Psoas muscle (tissue), 8 donors: ENCODE results near the gene VPS37B. TPM values are rescaled to one million over a fixed set of nuclear protein-coding genes. Genes with fewer than 3 reads are reported as not detected.
A peak's percentile ranks its signal among the peaks of the same experiment; 100 is the strongest.

Experiments
- ATAC-seq, 4 donors: fragments of 200-7000 bp; cut with Tn5 transposase; one replicate each; pipeline ENCODE4 v1.9.1; 2020; ENCODE audit warnings: moderate library complexity in 3 of 4, mild to moderate bottlenecking in 2 of 4
- DNase-seq, 2 donors: peaks; one replicate each; pipeline ENCODE4 v3.0.0-alpha.2; 2020
- H3K27ac ChIP-seq: fragments of 200-600 bp; one replicate; pipeline ENCODE4 v1.8.0; 2022
- H3K27me3 ChIP-seq, 3 donors: fragments of 200-600 bp in 1 of 3; one replicate each; pipeline versions ENCODE4 v1.6.1 to v1.8.0; 2013 to 2022; ENCODE audit warnings: low read length in 2 of 3, mild to moderate bottlenecking in 2 of 3, moderate library complexity in 1 of 3; ENCODE audit not compliant: insufficient read depth in 3 of 3
- H3K36me3 ChIP-seq, 2 donors: fragments of 200-600 bp in 1 of 2; one replicate each; pipeline versions ENCODE4 v1.6.1 to v1.8.0; 2013 to 2022; ENCODE audit warnings: low read depth in 1 of 2, mild to moderate bottlenecking in 1 of 2, moderate library complexity in 1 of 2; ENCODE audit not compliant: insufficient read depth in 1 of 2
- H3K4me1 ChIP-seq: fragments of 200-600 bp; one replicate; pipeline ENCODE4 v1.8.0; 2022
- H3K4me3 ChIP-seq: fragments of 200-600 bp; one replicate; pipeline ENCODE4 v1.8.0; 2022; ENCODE audit warnings: mild to moderate bottlenecking
- H3K9me3 ChIP-seq: fragments of 200-600 bp; one replicate; pipeline ENCODE4 v1.8.0; 2022
- WGBS, 3 donors: extraction: QIAGEN DNeasy Blood & Tissue Kit; methylation state at CpG; one replicate each; pipeline versions ENCODE4 v1.1.6 to v1.1.7; 2013; 5-methylcytosine and 5-hydroxymethylcytosine counted together
- intact Hi-C, 2 donors: fragments of 100-400 bp; cut with DNase I; formaldehyde crosslinking; loops; one replicate each; pipeline versions ENCODE4 v1.11.0 to v1.14.2; 2022
- polyA plus RNA-seq, 3 donors: library from polyadenylated mRNA; stranded (reverse); fragments of 200-250 nt; gene quantifications; one replicate each; pipeline ENCODE4 v1.2.3, GENCODE V29; 2013
- total RNA-seq, 4 donors: library from RNA; stranded (reverse); fragmentation: NEBNext Ultra II Directional in 2 of 4; extraction: Animal tissue kit (Norgen Biotek cat#: 25700) in 2 of 4; gene quantifications; one replicate each; pipeline versions ENCODE4 v1.2.1 to v1.2.4, GENCODE V29; 2021 to 2023
- TF ChIP-seq, protein P1 (sequence below): fragments of 200-600 bp; IDR thresholded peaks from one replicate; pipeline ENCODE4 v1.8.0; 2022; ENCODE audit warnings: antibody characterized with exemption
- donor health status: healthy with polysubstance abuse.
- donor health status: DM: no; HTN: no; CAD: no; lungs with moderate emphysema.
- donor health status: Bipolar disorder and iron deficiency.
- donor health status: healthy.
- donor health status: DM: yes; HTN: yes; CAD: no.
- donor health status: DM: no; HTN: no; CAD: no.
- donor health status: DM: no; HTN: no; CAD: no.
- donor health status: DM: yes; HTN: yes; CAD: no.

VPS37B gene
- total and polyA plus RNA-seq, 7 donors, result 3.2 to 11.1 (median 8.9) TPM

DNA sequence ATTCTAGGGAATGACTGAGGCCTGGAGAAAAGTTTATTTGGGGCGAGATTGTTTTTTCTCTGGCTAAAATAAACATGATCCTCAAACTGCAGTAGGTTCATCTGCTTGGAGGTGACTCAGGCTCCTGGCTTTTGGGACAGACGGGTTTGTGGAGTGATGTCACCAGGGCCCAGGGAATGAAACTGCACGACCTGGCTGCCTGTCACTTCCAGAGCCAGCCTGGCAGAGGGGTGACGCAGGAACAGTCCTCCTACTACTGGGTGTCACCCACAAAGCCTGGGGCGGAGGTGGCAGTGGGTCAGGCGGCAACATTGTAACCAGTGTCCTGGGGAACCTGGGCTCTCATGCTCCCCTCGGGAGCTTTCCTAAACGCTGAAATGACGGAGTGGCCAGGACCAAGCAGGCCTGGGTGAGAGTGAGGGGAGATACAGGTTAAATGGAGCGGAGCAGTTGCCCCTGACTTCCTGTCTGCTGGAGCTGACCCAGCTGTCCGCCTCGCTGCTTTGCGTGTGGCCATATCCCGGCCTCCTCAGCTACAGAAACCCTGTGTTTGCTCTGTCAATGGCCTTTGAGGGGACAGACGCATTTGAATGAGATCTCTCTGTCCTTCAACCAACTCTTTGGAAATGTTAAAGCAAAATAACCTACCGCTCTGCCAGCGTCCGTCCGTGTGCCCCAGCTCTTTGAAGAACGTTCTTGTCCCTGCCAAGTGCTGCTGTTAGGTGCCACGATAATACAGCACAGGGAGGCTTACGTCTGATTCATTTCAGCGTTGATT is 54.2 kb downstream of the VPS37B start:
- TF ChIP-seq, protein P1, sequence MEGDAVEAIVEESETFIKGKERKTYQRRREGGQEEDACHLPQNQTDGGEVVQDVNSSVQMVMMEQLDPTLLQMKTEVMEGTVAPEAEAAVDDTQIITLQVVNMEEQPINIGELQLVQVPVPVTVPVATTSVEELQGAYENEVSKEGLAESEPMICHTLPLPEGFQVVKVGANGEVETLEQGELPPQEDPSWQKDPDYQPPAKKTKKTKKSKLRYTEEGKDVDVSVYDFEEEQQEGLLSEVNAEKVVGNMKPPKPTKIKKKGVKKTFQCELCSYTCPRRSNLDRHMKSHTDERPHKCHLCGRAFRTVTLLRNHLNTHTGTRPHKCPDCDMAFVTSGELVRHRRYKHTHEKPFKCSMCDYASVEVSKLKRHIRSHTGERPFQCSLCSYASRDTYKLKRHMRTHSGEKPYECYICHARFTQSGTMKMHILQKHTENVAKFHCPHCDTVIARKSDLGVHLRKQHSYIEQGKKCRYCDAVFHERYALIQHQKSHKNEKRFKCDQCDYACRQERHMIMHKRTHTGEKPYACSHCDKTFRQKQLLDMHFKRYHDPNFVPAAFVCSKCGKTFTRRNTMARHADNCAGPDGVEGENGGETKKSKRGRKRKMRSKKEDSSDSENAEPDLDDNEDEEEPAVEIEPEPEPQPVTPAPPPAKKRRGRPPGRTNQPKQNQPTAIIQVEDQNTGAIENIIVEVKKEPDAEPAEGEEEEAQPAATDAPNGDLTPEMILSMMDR, result no peak

DNA sequence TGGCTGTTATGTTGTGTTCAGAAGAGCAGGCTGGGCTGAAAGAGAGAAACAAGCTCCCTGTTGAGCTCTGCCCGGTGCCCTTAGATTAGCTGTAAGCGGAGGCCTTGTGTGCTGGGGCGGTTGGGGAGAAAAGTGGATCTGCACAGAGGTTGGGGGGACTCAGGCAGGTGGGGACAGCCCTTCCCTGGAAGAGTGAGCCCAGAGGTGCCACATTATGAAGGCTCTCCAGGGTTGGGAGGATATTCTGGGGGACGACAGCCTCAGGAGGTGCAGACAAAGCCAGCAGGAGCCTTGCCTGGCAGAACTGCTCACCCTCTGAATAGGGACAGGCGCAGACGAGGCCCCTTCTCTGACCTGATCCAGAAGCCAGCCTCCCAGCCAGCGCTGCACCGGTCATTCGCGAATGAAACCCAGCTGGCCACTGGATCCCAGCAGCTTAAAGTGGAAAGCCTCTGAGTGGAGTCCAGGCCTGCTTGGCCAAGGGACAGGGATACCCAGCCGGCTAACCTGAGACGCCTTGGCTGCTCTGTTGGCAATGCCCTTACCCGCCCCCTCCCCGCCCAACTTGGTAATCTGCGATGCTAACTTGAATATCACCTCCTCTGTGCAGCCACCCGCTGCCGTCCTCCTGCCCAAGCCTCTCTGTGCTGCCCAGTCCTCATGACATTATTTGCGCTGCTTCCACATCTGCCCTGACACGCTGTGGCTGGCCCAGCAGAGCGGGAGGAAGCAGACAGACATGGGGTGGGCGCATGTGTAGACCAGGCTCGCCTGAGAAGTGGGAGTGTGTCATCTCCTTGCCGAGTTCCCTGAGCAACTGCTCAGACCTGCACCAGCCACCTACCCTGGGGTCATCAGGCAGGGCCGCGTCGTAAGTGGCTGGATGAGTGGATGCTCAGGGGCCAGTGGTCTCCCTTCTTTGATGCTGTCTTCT is 55.1 kb downstream of the VPS37B start:
- TF ChIP-seq, protein P1, result no peak
- peak; percentile 43 to 73 (median 58) for ATAC-seq
- H3K27me3 ChIP-seq, result no peaks in the 10 kb centered on the region
- 53 to 67% (median 53%) methylated on average over 26 of the region's 26 CpGs for WGBS, 3 donors
- H3K27ac ChIP-seq, result peak overlapping the region; percentile 75
- no peaks in the 10 kb centered on the region for H3K36me3 ChIP-seq
- no peak overlapping the region for H3K4me3 ChIP-seq
- H3K4me1 ChIP-seq, result peaks cover 22% of the 10 kb centered on the region
- H3K9me3 ChIP-seq, result no peaks in the 10 kb centered on the region
- intact Hi-C loops, result no loop called here
- no peak for DNase-seq

More for the DNA sequence above, 54.2 kb downstream of the VPS37B start:
- Histone ChIP-seq H3K27ac (peak overlapping the region; percentile 75), H3K27me3 (no peaks in the 10 kb centered on the region), H3K4me3 (no peak overlapping the region), H3K36me3 (no peaks in the 10 kb centered on the region), H3K9me3 (no peaks in the 10 kb centered on the region), H3K4me1 (peaks cover 15% of the 10 kb centered on the region)
- intact Hi-C loops, result no loop called here
- ATAC-seq, result peak; percentile 80 to 87 (median 86)
- 62 to 77% (median 67%) methylated on average over 23 of the region's 23 CpGs for WGBS, 3 donors
- peak in 1 of 2 donors; percentile 62 for DNase-seq

DNA sequence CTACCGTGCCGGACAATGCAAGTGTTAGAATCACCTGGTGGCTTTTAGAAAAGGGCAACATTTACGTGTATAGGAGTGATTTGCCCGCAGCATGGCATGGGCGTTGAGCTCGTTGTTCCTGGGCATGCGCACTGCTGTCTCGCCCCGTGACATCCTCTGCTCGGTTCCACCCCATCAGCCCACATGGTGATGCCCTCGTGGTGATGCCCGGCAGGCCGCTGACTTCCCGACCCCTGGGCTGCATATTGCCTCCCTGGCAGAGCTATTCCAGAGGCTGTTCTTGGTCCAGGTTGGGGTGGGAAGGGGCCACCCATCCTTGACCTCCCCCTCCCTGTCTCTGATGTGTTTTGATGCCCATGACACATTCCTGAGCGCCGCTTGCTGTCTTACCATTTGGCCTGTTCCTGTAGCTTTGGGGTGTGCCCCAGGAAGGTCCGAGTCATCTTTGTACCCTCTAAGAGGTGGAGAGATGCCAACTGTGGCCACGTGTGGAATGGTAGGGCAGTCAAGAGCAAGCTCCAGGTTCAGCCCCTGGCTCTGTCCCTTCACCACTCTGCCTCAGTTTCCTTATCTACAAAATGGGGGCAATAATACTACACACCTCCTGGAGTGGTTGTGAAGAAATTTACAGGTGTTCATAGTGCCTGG is 55.9 kb downstream of the VPS37B start:
- 86 to 89% (median 87%) methylated on average over 18 of the region's 18 CpGs for WGBS, 3 donors
- intact Hi-C loops, result no loop called here
- ATAC-seq (no peak), DNase-seq (no peak)
- peaks cover 22% of the 10 kb centered on the region for H3K4me1 ChIP-seq
- no peak overlapping the region for H3K27ac ChIP-seq
- no peak overlapping the region for H3K4me3 ChIP-seq
- TF ChIP-seq, protein P1, result no peak
- H3K27me3 ChIP-seq, result no peaks in the 10 kb centered on the region
- H3K36me3 ChIP-seq, result no peaks in the 10 kb centered on the region
- H3K9me3 ChIP-seq, result no peaks in the 10 kb centered on the region

DNA sequence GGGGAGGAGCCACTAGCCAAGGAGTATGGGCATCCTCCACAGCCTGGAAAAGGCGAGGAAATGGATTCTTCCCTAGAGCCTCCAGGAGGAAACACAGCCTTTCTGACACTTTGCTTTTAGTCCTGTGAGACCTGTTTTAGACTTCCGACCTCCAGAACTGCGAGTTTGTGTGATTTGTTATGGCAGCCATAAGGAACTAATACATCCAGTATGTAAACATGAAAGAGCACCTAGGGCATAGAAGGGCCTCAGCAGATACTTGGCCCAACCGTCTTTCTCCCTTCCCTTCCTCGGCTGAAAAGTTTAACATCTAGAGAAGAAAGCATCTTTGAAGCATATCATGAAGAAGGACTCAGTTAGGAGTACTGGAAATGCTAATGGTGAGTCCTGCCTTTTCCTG is 57.1 kb downstream of the VPS37B start:
- no peak for DNase-seq
- intact Hi-C loops, result no loop called here
- Histone ChIP-seq H3K4me1 (peaks cover 22% of the 10 kb centered on the region), H3K4me3 (no peak overlapping the region), H3K9me3 (no peaks in the 10 kb centered on the region), H3K27me3 (no peaks in the 10 kb centered on the region), H3K36me3 (no peaks in the 10 kb centered on the region), H3K27ac (no peak overlapping the region)
- WGBS, 3 donors, result 93 to 97% (median 95%) methylated on average over 5 of the region's 5 CpGs
- TF ChIP-seq, protein P1, result no peak
- no peak for ATAC-seq
